Fibroblast of skin of left biceps (primary cell): ENCODE measurements around the gene LRRC27.

Experiments used
- DNase-seq, 2 experiments: peaks; one replicate each; pipeline ENCODE4 v3.0.0-alpha.2; 2013; ENCODE audit warnings: low read depth in 2 of 2

The LRRC27 gene

GRCh38 chr10:132301371-132302330, 30.3 kb upstream of the LRRC27 start:
- DNase-seq = no peak

GRCh38 chr10:132302421-132303310, 29.3 kb upstream of the LRRC27 start:
- no peak for DNase-seq

GRCh38 chr10:132303361-132304115, 28.5 kb upstream of the LRRC27 start:
- DNase-seq = no peak

- DNase-seq = no peak
These were observed 27.1 kb upstream of the LRRC27 start for GRCh38 chr10:132304756-132305509.

DNA sequence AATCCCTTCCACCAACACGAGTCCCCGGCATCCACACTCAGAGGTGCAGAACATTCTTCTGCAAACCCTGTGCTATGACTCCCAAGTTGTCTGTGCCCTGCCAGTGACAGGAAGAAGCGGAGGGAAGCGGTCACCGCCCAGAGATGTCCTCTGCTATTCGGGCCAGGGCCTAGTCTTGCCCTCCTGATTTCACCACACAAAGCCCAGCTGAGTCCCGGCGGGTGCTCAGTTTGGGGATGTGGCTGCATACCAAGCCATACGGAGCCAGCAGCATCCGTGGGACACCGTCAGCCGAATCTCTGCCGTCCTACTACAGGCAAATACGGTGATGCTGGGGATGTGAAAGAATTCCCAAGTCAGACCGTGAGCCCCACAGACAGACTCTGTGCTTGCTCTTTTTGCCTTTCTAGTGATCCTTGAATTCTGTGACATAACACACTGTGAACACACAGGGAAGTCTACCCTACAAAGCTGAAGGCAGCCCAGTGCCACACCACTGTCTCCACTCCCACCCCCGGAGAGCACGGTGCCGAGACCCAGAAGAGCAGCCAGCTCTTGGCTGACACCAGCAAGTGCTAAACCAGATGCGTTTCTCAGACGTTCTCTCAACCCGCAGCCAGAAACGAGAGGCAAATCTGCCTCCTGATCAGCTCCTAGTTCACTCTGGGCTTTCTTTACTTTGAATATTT, 26.2 kb upstream of the LRRC27 start:
- no peak for DNase-seq

GRCh38 chr10:132306343-132306685, 25.7 kb upstream of the LRRC27 start:
- DNase-seq = no peak

DNA sequence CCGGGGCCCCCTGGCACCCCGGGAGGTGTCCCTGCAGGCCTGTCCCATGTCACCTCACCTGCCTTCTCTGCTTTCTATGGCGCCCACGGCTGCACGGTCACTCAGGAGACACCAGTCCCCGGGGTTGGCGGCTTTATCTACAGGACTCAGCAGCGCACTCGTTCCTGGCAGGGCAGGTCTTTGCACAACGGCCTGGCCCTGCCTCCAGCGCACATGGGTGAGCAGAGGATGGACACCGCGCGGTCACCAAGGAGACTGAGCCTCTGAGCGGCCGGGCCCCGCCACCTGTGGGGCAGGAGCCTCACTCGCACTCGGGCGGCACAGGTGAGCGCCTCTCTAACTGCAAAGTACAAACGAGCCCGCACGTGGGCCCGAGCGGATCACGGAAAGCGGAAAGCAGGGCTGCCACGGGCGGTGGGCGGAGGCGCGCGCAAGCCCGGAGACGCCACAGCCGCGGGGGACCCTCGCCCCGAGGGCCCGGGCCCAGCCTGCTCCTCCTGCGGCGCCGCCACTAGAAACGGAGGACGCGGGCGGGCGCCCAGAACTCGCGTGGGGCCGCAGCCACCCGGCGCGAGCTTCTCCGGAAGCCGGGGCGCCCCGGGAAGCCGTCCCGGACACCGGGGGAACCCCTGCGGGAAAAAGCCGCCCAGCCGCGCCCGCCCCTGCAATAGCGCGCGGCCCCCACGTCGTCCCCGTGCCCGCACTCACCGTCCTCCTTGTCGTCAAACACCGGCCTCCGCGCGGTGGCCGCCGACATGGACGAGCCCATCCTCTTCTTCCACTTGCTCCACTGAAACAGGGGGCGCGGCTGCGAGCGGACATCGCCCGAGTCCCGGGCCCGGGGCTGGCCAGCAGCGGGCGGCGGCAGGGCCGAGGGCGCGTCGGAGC, 24.9 kb upstream of the LRRC27 start:
- no peak for DNase-seq

GRCh38 chr10:132307823-132308586, 24.0 kb upstream of the LRRC27 start, which contains the start of gene STK32C:
STK32C (minus strand) TSS chr10:132307950; CDS start chr10:132307833, 117 bp downstream.
- peak; percentile 66 to 67 for DNase-seq

- DNase-seq = no peak
These were observed 23.2 kb upstream of the LRRC27 start for GRCh38 chr10:132308587-132309470.

- DNase-seq = no peak
These were observed 22.5 kb upstream of the LRRC27 start for GRCh38 chr10:132309471-132309865.

DNA sequence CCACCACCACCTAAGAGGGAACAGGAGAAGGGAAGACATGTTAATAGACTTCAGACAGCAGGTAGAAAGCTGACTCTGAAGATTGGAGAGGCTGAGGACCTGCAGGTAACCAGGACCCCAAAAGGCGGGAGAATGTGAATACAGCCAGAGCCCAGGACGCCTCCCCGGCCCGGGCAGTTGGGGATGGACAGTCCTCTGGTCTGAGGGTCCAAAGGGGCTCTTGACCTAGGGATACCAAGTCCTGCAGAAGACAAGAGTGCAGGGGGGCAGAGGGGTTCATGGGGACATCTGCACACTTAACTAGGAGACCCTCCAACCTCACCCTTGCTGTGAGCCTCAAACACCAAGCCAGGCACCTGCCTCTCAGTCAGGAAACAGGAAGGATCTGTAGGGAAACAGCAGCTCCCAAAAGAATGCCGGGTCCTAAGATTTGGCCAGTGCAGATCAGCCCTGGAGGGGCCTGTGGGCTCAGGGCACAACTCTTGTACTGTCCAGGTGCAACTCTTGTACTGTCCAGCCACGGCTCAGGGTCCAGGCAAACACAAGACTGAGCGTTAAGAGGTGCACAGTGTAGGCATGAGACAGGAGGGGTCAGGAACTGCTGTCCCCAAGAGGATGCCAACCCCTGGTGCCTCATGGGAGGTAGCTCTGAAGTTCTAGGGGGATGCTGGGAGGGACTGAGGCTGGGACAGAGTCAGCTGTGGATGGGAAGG, 22.0 kb upstream of the LRRC27 start:
- no peak for DNase-seq

DNA sequence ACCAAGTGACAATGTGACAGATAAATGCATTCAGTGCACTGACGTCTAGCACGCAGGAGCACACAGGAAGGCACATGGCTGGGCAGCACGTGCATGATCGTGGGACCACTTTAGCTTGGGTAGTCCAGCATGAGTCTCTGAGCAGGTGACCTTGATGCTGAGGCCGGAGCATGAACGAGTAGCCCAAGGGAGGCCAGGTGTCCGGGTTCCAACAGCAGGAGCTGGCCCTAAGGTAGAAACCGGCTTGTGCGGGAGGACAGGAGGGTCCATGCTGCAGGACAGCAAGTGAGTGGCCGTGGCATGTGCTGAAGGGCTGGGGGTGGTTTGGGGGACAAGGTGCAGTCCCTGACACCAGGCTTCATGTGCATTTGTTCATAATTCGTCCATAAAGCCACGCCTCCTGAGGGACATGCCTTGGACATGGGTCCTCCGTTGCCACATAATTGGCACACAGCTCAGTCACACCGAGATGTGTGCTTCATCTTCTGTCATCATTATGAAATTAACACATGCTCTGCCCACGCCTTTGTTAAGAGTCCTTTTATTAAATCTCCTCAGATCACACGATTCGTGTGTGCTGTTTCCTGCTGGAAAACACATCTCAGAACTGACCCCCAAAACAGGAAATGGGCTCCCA, 21.2 kb upstream of the LRRC27 start:
- no peak for DNase-seq

- no peak for DNase-seq
These were observed 20.6 kb upstream of the LRRC27 start for GRCh38 chr10:132311338-132311939.

- DNase-seq = no peak
These were observed 18.7 kb upstream of the LRRC27 start for GRCh38 chr10:132313305-132313704.

DNA sequence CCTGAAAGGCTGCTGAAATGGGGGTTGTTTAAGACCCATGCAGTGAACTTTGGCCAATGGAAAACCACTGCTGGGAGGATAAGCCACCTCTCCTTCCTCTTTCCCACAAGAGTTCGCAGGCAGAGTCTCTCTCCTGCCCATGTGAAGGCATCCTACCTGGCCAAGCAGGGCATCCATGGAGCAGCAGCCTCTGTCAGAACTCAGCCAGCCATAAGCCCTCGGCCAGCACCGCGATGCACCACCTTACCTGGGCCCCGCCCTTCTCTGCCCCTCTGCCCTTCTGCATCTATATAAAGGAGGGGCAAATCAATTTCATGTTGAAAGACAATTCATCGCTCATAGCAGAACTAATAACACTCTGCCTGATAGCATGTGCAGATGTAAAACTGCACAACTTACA, 18.1 kb upstream of the LRRC27 start:
- DNase-seq = no peak

DNA sequence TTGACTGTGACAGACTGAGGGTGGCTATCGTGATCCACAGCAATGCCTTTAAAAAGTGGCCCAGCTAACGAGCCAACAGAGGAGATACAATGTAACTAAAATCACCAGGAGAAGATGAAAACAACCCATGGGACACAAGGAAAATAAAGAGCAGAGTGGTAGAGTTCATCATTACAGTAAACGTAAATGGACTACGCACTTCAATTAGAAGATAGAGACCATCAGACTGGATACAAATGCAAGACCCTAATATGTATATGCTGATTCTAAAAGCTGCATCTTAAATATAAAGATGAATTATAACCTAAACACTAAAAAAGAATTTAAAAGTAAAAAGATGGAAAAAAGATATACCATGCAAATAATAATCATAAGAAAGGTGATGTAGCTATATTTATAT, 17.7 kb upstream of the LRRC27 start:
- DNase-seq = no peak
